NB4 (cell line): Measurements from ENCODE around the gene CPLX1.

Experiments
- DNase-seq: peaks from one replicate; pipeline ENCODE4 v3.0.0; 2010; ENCODE audit warnings: low read depth
- H3K4me3 ChIP-seq: one replicate; pipeline ENCODE4 v1.5.1; 2011; ENCODE audit warnings: mild to moderate bottlenecking, low read depth, low read length, moderate library complexity
- MYC ChIP-seq: IDR thresholded peaks from 2 replicates; pipeline ENCODE4 v1.6.1; 2011; ENCODE audit warnings: low read depth, low read length
- POLR2A ChIP-seq: IDR thresholded peaks from 2 replicates; pipeline ENCODE4 v1.6.1; 2011; ENCODE audit warnings: mild to moderate bottlenecking; ENCODE audit not compliant: insufficient read length; ENCODE audit errors: extremely low read depth
- TF ChIP-seq, protein P1 (sequence below): IDR thresholded peaks from one replicate; pipeline ENCODE4 v1.5.1; 2012; ENCODE audit warnings: low read depth, low read length
- TF ChIP-seq, protein P2 (sequence below): IDR thresholded peaks from 2 replicates; pipeline ENCODE4 v1.6.1; 2011; ENCODE audit warnings: low read depth, low read length

The CPLX1 gene

GRCh38 chr4:829291-829690, 3.4 kb upstream of the CPLX1 start:
- TF ChIP-seq, protein P1, sequence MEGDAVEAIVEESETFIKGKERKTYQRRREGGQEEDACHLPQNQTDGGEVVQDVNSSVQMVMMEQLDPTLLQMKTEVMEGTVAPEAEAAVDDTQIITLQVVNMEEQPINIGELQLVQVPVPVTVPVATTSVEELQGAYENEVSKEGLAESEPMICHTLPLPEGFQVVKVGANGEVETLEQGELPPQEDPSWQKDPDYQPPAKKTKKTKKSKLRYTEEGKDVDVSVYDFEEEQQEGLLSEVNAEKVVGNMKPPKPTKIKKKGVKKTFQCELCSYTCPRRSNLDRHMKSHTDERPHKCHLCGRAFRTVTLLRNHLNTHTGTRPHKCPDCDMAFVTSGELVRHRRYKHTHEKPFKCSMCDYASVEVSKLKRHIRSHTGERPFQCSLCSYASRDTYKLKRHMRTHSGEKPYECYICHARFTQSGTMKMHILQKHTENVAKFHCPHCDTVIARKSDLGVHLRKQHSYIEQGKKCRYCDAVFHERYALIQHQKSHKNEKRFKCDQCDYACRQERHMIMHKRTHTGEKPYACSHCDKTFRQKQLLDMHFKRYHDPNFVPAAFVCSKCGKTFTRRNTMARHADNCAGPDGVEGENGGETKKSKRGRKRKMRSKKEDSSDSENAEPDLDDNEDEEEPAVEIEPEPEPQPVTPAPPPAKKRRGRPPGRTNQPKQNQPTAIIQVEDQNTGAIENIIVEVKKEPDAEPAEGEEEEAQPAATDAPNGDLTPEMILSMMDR = no peak
- TF ChIP-seq, protein P2, sequence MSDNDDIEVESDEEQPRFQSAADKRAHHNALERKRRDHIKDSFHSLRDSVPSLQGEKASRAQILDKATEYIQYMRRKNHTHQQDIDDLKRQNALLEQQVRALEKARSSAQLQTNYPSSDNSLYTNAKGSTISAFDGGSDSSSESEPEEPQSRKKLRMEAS = no peak
- TF ChIP-seq MYC = no peak
- no peak for TF ChIP-seq POLR2A
- no peak overlapping the region for H3K4me3 ChIP-seq
- no peak for DNase-seq

DNA sequence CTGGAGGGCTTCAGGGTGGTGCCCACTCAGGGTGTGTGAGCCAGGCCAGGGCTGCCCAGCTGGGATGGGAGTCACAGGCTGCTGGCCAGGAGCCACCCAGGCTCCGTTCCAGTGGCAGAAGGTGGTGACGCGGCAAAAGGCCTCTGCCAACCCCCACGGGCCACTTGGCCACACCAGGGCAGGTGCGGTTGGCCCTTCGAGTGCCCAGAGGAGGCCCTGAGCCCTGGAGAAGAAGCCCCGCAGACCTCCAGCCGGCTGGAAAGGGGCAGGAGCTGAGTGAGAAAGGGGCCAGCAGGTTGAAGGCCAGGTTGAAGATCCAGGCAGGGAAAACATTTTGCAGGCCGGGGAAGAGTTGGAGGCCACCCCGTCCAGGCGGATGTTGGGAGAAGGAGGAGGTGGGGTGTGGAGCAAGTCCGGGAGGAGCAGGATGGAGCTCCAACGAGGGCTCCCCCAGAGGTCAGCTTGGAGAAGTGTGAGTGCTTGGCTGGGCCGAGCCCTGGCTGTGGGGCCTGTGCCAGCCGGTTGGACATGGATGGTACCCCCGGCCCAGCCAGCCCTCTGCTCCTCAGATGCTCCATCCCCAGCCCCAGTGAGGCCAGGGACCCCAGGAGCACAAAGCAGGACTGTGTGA, 2.8 kb upstream of the CPLX1 start:
- no peak for DNase-seq
- TF ChIP-seq, protein P2 = no peak
- TF ChIP-seq MYC (no peak), POLR2A (no peak)
- TF ChIP-seq, protein P1 = no peak

DNA sequence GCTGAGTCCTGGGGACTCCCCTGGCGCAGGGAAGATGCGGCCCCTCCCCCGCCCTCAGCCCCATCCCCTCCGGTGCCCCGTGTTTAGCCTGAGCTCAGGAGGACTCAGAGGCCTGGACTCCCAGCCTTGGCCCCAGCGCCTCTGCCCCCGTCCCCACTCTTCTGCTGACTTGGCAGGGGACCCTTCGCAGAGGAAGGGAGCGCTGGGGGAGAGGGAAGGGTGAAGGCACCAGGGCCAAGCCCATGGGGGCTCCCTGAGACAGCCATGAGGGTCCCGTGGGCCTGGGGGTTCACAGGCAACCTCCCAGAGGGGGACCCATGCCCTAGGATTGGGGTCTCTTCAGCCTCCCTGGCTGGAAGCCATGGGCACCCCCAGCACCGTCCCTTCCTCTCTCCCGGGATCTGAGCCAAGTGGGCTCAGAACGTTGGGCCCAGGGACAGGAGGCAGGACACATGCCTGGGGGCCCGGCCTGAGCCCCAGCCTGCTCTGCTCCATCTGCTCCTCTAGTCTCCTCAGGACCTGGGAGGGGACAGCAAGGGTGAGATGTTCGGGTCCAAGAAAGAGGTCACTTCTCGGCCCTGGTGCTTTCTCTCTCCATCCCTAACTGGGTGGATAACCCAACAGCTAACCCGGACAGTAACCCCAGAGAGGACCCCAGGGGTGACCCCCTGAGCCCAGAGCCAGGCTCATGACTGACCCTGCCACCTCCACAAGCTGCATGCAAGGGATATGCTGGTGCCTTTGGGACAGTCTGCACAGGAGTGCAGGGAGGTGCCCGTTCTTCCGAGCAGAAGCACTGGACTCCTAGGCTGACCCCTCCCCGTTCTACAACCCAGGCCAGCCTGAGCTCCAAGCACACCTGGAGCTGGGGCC, 1.5 kb upstream of the CPLX1 start:
- TF ChIP-seq MYC (no peak), POLR2A (no peak)
- TF ChIP-seq, protein P2 = no peak
- TF ChIP-seq, protein P1 = no peak
- H3K4me3 ChIP-seq = no peak overlapping the region
- no peak for DNase-seq

More for the DNA sequence above, 2.8 kb upstream of the CPLX1 start:
- H3K4me3 ChIP-seq = no peak overlapping the region

- no peak for DNase-seq
- TF ChIP-seq MYC = no peak
- TF ChIP-seq, protein P2 = no peak
- TF ChIP-seq POLR2A = no peak
- TF ChIP-seq, protein P1 = no peak
- H3K4me3 ChIP-seq = no peak overlapping the region
These were observed 729 bp upstream of the CPLX1 start for GRCh38 chr4:826508-827208.

DNA sequence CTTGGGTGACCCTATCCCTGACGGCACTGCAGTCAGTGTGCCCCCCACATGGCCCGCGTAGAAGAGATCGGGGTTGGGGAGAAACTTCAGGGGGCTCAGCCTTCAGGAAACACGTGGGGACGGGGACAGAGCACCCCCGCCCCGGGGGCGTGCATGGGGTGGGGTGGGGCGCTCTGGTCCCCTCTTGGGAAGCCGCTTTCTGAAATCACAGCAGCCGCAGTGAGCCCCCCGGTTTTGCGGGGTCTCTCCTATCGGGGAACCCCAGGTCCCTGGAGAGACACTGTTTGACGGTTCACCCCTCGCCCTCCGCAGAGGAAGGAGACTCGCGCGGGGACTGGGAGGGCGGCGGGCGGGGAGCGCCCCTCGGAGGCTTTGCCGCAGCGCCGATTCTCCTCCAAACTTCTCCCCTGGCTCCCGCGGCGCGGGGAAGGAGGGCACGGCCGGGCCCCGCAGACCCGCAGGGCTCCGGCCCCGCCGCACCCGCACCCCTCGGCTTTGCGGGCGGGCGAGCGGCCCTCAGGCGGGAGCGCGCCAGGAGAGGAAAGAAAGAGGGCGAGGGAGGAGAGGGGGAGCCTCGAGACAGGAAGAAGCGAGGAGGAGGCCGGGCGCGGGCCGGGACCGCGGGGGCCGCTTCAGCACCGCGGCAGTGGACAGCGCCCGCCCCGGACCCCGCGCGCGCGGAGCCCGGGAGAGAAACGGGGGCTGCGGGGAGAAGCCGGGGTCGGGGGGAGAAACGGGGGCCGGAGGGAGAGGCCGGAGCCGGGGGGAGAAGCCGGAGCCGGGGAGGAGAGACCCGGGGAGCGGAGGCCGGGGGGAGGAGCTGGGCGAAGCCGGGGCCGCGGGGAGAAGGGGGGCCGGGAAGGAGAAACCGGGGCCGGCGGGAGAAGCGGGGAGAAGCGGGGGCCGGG, 612 bp downstream of the CPLX1 start:
- DNase-seq = no peak
- H3K4me3 ChIP-seq = no peak overlapping the region
- TF ChIP-seq, protein P2 = no peak
- no peak for TF ChIP-seq POLR2A
- TF ChIP-seq, protein P1 = no peak
- TF ChIP-seq MYC = no peak
